Heart left ventricle (tissue), 13 donors: ENCODE data around the gene LGALS1.

Source experiments
- POLR2A ChIP-seq, 2 donors: fragments of 450-650 bp; IDR thresholded peaks; one replicate each; pipeline ENCODE4 v1.6.1; 2017; ENCODE audit warnings: antibody characterized with exemption in 2 of 2, mild to moderate bottlenecking in 2 of 2, moderate library complexity in 2 of 2
- TF ChIP-seq, protein P1 (sequence below), 12 donors: fragments of 200-600 bp; sonication (generic) in 4 of 12; IDR thresholded peaks; one replicate each; pipeline versions ENCODE4 v1.5.0 to v1.8.0; 2018 to 2022; ENCODE audit warnings: antibody characterized with exemption in 12 of 12, mild to moderate bottlenecking in 5 of 12
- donor health status: ischemic (EF 13 %, LVEDD 7.1; RV severe dilation, severe dysfunction).
- donor health status: DM: no; HTN: yes; CAD: no.
- donor health status: DM: no; HTN: no; CAD: no.
- donor health status: ischemic (EF 25% LVEDD 6.9; RV normal size, moderate dysfunction).
- donor health status: ischemic (EF 25% LVEDD 5.7; RV mildly dilated, moderate dysfunction).
- donor health status: ischemic (EF 35%, LVEDD 5.7; RV mildly dilated, moderate dysfunction).
- donor health status: nonischemic (EF 11% LVEDD 7.7; RV severe dilation, severe dysfunction).
- donor health status: DM: yes; HTN: yes; CAD: no.
- donor health status: PGD.
- donor health status: ischemic (EF 29% LVEDD 5.4; RV normal size, mild dysfunction).
- donor health status: nonischemic (EF 23%, LVEDD 6.1; RV moderate dilation, normal function).

DNA sequence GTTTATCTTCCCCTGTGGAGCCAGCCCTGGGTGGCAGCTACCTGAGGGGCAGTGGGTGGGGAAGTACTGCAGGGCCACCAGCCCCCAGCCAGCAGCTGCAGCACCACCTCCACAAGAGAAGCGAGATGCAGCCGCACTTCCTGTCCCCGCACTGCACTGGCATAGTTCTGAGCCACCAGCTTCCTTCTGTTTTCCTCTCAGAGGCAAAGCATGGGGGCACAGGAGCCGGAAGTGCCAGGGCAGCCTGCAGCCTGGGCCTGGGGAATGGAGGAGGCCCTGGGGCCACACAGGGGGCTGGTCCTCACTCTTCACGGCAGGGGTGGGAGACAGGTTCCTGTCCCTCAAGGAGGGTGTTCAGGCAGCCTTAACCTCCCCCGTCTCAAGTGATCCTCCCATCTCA is 47.9 kb upstream of the LGALS1 start:
- TF ChIP-seq POLR2A (IDR thresholded peaks at IDR 0.05), result no peak
- TF ChIP-seq, protein P1, sequence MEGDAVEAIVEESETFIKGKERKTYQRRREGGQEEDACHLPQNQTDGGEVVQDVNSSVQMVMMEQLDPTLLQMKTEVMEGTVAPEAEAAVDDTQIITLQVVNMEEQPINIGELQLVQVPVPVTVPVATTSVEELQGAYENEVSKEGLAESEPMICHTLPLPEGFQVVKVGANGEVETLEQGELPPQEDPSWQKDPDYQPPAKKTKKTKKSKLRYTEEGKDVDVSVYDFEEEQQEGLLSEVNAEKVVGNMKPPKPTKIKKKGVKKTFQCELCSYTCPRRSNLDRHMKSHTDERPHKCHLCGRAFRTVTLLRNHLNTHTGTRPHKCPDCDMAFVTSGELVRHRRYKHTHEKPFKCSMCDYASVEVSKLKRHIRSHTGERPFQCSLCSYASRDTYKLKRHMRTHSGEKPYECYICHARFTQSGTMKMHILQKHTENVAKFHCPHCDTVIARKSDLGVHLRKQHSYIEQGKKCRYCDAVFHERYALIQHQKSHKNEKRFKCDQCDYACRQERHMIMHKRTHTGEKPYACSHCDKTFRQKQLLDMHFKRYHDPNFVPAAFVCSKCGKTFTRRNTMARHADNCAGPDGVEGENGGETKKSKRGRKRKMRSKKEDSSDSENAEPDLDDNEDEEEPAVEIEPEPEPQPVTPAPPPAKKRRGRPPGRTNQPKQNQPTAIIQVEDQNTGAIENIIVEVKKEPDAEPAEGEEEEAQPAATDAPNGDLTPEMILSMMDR (IDR thresholded peaks at IDR 0.05), result no peak
